H7 (cell line): ENCODE results near the gene ZNF221. TPM values are rescaled to one million over a fixed set of nuclear protein-coding genes. Genes with fewer than 3 reads are reported as not detected.
"Not testable (repeated sequence)": the region's sequence is repeated elsewhere in the genome, so short reads cannot be mapped to it uniquely, and the experiment has no call there.

Source experiments
- DNase-seq: peaks from one replicate; pipeline ENCODE4 v3.0.0; 2012
- H3K27me3 ChIP-seq: 2 replicates; pipeline ENCODE4 v1.6.0; 2011; ENCODE audit warnings: mild to moderate bottlenecking, low read length; ENCODE audit not compliant: control insufficient read depth, insufficient read depth
- H3K36me3 ChIP-seq: replicated peaks from 2 replicates; pipeline ENCODE4 v1.5.1; 2011; ENCODE audit warnings: low read length; ENCODE audit not compliant: control insufficient read depth, insufficient read depth
- H3K4me3 ChIP-seq: 2 replicates; pipeline ENCODE4 v1.5.1; 2011; ENCODE audit warnings: low read depth, mild to moderate bottlenecking, control low read depth, low read length, moderate library complexity; ENCODE audit not compliant: insufficient read depth
- total RNA-seq: library from RNA; depleted of rRNA; stranded (reverse); fragments of >200 nt; shearing (Covaris generic); gene quantifications from 2 replicates; pipeline ENCODE4 v1.2.3, GENCODE V29; 2014

Gene ZNF221
- total RNA-seq, 1 experiment from 2014 or later = 2.2 TPM

DNA sequence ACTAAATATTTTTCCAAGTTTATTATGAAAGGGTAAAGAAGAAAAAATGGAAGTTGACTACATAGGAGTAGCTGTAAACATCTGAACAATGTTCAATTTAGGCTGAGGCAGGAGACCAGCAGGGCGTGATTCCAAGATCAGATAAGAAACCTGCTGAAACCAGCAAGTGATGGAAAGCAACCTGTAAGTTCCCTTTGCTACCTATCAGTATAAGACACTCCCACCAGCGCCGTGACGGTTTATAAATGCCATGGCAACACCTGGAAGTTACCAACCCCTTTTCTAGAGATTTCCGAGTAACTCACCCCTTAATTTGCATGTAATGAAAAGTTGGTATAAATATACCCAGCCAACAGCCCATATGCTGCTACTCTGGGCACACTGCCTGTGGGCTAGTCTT lies 14.8 kb upstream of the ZNF221 start:
- Histone ChIP-seq H3K36me3 (peaks cover 3% of the 10 kb centered on the region), H3K4me3 (no peak overlapping the region), H3K27me3 (no peaks in the 10 kb centered on the region)
- no peak for DNase-seq

DNA sequence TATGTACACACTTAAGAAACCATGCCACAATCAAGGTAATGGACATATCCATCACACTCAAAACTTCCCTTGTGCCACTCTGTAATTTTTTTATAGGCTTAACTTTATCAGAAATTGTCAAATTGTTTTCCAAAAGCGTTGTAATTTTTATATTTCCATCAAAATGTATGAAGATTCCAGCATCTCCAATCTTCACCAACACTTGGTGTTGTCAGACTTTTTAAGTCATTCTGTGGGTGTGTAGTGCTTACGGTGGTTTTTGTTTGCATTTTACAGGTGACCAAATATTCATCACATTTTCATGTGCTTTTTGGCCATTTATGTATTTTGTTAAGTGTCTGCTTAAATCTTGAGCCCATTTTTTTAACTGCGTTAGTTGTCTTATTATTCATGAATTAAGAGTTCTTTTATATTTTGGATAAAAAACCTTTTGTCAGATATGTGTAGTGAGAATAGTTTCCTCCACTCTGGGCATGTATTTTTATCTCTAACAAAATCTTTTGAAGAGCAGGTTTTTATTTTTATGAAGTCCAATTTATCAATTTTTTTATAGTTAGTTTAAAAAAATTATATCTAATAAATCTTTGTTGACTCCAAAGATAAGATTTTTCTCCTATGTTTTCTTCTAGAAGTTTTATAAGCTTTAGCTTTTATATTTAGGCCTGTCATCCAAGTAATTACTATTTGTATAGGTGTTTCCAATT lies 11.3 kb upstream of the ZNF221 start:
- no peak overlapping the region for H3K4me3 ChIP-seq
- DNase-seq = no peak
- H3K36me3 ChIP-seq = no peaks in the 10 kb centered on the region
- H3K27me3 ChIP-seq = no peaks in the 10 kb centered on the region

GRCh38 chr19:43940719-43941118 lies 10.3 kb upstream of the ZNF221 start:
- no peaks in the 10 kb centered on the region for H3K27me3 ChIP-seq
- H3K4me3 ChIP-seq = no peak overlapping the region
- H3K36me3 ChIP-seq = no peaks in the 10 kb centered on the region
- no peak for DNase-seq

- no peak for DNase-seq
- Histone ChIP-seq H3K4me3 (no peak overlapping the region), H3K27me3 (no peaks in the 10 kb centered on the region), H3K36me3 (no peaks in the 10 kb centered on the region)
These were observed 9.8 kb upstream of the ZNF221 start for GRCh38 chr19:43941209-43941608.

DNA sequence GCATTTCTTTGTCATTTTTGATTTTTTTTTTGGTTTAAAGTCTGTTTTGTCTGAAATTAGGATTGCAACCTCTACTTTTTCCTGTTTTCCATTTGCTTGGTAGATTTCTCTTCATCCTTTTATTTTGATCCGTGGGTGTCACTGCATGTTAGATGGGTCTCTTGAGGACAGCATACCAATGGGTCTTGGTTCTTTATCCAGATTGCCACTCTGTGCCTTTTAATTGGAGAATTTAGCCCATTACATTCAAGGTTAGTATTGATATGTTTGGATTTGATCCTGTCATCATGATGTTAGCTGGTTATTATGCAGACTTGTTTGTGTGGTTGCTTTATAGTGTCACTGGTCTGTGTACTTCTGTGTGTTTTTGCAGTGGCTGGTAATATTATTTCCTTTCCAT lies 3.6 kb upstream of the ZNF221 start:
- not testable (repeated sequence) for H3K4me3 ChIP-seq, H3K36me3 ChIP-seq, H3K27me3 ChIP-seq, DNase-seq

DNA sequence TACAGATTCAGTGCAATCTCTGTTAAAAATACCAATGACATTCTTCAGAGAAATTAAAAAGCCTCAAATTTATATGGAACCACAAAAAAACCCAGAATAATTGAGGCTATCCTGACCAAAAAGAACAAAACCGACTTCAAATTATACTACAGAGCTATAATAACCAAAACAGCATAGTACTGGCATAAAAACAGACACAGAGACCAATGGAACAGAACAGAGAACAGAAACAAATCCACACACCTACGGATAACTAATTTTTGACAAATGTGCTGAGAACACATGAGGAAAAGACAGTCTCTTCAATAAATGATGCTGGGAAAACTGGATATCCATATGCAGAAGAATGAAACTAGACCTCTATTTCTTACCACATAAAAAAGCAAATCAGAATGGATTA lies 1.2 kb upstream of the ZNF221 start:
- not testable (repeated sequence) for H3K27me3 ChIP-seq, H3K4me3 ChIP-seq, DNase-seq, H3K36me3 ChIP-seq

- DNase-seq = no peak
These were observed 5.8 kb downstream of the ZNF221 start for GRCh38 chr19:43956827-43957226.

DNA sequence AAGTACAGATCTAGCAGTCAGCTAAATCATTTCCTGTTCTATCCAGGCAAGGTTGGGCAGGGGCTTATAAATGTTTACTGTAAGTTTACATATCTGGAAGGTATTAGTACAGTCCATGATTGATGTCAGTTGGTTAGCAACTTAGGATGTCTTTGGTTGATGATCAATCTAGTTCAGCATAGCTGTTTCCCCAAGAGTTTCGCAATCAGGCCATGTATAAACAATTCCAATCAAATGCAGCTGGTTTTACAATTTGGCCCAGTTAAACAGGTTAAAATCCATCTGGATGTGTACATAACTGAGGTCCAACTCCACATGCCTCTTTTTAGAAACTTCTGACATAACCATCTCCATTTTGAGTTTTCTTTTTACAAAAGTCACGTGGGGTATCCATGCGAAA lies 6.9 kb downstream of the ZNF221 start:
- no peaks in the 10 kb centered on the region for H3K27me3 ChIP-seq
- no peak overlapping the region for H3K4me3 ChIP-seq
- H3K36me3 ChIP-seq = peaks cover 2% of the 10 kb centered on the region
- DNase-seq = no peak

More at GRCh38 chr19:43956827-43957226, 5.8 kb downstream of the ZNF221 start:
- no peaks in the 10 kb centered on the region for H3K27me3 ChIP-seq
- H3K4me3 ChIP-seq = no peak overlapping the region
- no peaks in the 10 kb centered on the region; the same call in 1 of the 2 replicates for H3K36me3 ChIP-seq

GRCh38 chr19:43960411-43960810 lies 9.4 kb downstream of the ZNF221 start:
- Histone ChIP-seq H3K27me3 (no peaks in the 10 kb centered on the region), H3K36me3 (peaks cover 7% of the 10 kb centered on the region), H3K4me3 (no peak overlapping the region)
- DNase-seq = no peak

DNA sequence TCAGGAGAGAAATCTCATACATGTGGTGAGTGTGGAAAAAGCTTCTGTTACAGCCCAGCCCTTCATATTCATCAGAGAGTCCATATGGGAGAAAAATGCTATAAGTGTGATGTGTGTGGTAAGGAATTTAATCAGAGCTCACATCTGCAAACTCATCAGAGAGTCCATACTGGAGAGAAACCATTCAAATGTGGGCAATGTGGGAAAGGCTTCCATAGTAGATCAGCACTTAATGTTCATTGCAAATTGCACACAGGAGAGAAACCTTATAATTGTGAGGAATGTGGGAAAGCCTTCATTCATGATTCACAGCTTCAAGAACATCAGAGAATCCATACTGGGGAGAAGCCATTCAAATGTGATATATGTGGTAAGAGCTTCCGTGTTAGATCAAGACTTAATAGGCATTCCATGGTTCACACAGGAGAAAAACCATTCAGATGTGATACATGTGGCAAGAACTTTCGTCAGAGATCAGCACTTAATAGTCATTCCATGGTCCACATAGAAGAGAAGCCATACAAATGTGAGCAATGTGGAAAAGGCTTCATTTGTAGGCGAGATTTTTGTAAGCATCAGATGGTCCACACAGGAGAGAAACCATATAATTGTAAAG lies 15.2 kb downstream of the ZNF221 start:
- no peaks in the 10 kb centered on the region for H3K27me3 ChIP-seq
- DNase-seq = no peak
- H3K4me3 ChIP-seq = no peak overlapping the region
- peaks cover 26% of the 10 kb centered on the region for H3K36me3 ChIP-seq

GRCh38 chr19:43976732-43977131 lies 25.7 kb downstream of the ZNF221 start:
- Histone ChIP-seq H3K27me3 (no peaks in the 10 kb centered on the region), H3K4me3 (no peak overlapping the region), H3K36me3 (no peaks in the 10 kb centered on the region)
- DNase-seq = no peak

- DNase-seq = no peak
- H3K4me3 ChIP-seq = no peak overlapping the region
- no peaks in the 10 kb centered on the region for H3K27me3 ChIP-seq
- no peaks in the 10 kb centered on the region for H3K36me3 ChIP-seq
These were observed 32.5 kb downstream of the ZNF221 start for GRCh38 chr19:43983544-43983911.

- H3K4me3 ChIP-seq = peak within 1 kb of the TSS; percentile 77
- DNase-seq = peak; percentile 84
- no peaks in the 10 kb centered on the region for H3K27me3 ChIP-seq
- no peaks in the 10 kb centered on the region for H3K36me3 ChIP-seq
These were observed 33.1 kb downstream of the ZNF221 start, which contains the start of gene ZNF155 for GRCh38 chr19:43983912-43984686. ZNF155 (plus strand) TSS chr19:43984188; CDS start chr19:43988544, 4,356 bp downstream.

DNA sequence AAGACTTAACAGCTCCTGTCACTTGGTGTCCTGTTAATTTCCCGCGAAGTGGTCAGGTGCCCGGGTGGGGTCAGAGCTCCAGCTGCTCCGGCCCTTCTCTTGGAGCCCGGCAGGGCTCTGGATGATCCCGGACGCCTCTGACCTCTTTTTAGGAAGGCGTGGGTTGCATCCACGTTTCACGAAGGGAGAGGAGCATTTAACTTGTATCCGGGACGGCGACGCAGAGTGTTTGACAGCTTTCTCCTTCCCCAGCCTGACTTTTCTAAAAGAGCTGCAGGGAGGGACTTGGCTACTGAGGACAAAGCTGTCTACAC lies 33.6 kb downstream of the ZNF221 start:
- no peak for DNase-seq
- Histone ChIP-seq H3K36me3 (no peaks in the 10 kb centered on the region; the same call in 1 of the 2 replicates), H3K4me3 (peak overlapping the region; percentile 77), H3K27me3 (no peaks in the 10 kb centered on the region)
